ENCODE results near the gene CDC42BPB. TPM values are rescaled to one million over a fixed set of nuclear protein-coding genes. Genes with fewer than 3 reads are reported as not detected.

Gene CDC42BPB
- total RNA-seq, 1 experiment from 2014 or later: 103 TPM

GRCh38 chr14:102927878-102928411 lies 129.4 kb downstream of the CDC42BPB start:
- H3K23ac ChIP-seq (ENCODE audit: insufficient read length, low read depth, low read length): no peak overlapping the region
- no peak overlapping the region for H2BK15ac ChIP-seq (ENCODE audit: low read depth, low read length)
- DNase-seq: peak; percentile 59
- Mint-ChIP-seq H3K4me1 (peaks cover 15 to 19% of the 10 kb centered on the region in 2 experiments), H3K4me3 (peak overlapping the region; percentile 68 to 87), H3K36me3 (ENCODE audit: insufficient read depth in 1 of 3, low read depth in 3 of 3) (peaks cover 0 to 7% (median 0%) of the 10 kb centered on the region in 3 experiments; a peak in 2 of 7 replicates), H3K27me3 (ENCODE audit: low read depth) (peaks cover 51% of the 10 kb centered on the region), H3K27ac (no peak overlapping the region), H3K9me3 (no peaks in the 10 kb centered on the region; a peak in 1 of 5 replicates)
- no peak overlapping the region for H3K56ac ChIP-seq (ENCODE audit: insufficient read length, low read depth, low read length)
- H3K4me2 ChIP-seq (ENCODE audit: insufficient read depth, insufficient read length, low read length): peak overlapping the region; percentile 60
- H4K20me1 ChIP-seq (ENCODE audit: control insufficient read depth, insufficient read depth, insufficient read length): no peaks in the 10 kb centered on the region
- no peak overlapping the region for H2AFZ ChIP-seq (ENCODE audit: low read length)
- H2BK5ac ChIP-seq (ENCODE audit: insufficient read length, low read length): no peak overlapping the region
- H3K79me2 ChIP-seq (ENCODE audit: insufficient read depth, low read length): no peaks in the 10 kb centered on the region
- no peak overlapping the region for H3K18ac ChIP-seq (ENCODE audit: insufficient read length, low read depth, low read length)
- no peak overlapping the region for H3K27ac ChIP-seq (ENCODE audit: insufficient read length, low read depth, low read length)
- no peak overlapping the region for H2BK20ac ChIP-seq (ENCODE audit: low read depth, low read length, poor library complexity, severe bottlenecking)
- no peak overlapping the region for H2BK120ac ChIP-seq (ENCODE audit: low read depth, low read length, poor library complexity, severe bottlenecking)
- H3K4ac ChIP-seq (ENCODE audit: low read depth, low read length): no peak overlapping the region
- H3K27me3 ChIP-seq (ENCODE audit: insufficient read depth, low read length): peaks cover 29% of the 10 kb centered on the region
- H3K9ac ChIP-seq (ENCODE audit: extremely low read depth, insufficient read length, low read length): no peak overlapping the region
- H2BK12ac ChIP-seq (ENCODE audit: insufficient read length, low read depth, low read length): no peak overlapping the region
- no peak overlapping the region for H4K8ac ChIP-seq (replicated peaks; ENCODE audit: insufficient read length, low read depth, low read length)
- no peak overlapping the region for H4K5ac ChIP-seq (ENCODE audit: insufficient read length, low read depth, low read length)
- no peaks in the 10 kb centered on the region for H3K9me3 ChIP-seq (ENCODE audit: control insufficient read depth, low read depth, low read length)
- H3K23me2 ChIP-seq (ENCODE audit: insufficient read length, low read depth, low read length, poor library complexity, severe bottlenecking): peaks cover 25% of the 10 kb centered on the region
- no peak for TF ChIP-seq CTCF (conservative IDR thresholded peaks at IDR 0.05)
- WGBS (ENCODE audit: extremely low coverage, insufficient read length, low lambda C conversion rate): no CpG with 5 or more reads among the region's 35 CpGs
- H3T11ph ChIP-seq (ENCODE audit: low read length): no peak overlapping the region
- no peak overlapping the region for H2AK5ac ChIP-seq (ENCODE audit: insufficient read length, low read length)
- H3K4me1 ChIP-seq (ENCODE audit: insufficient read depth, low read length): no peaks in the 10 kb centered on the region
- H3K14ac ChIP-seq (ENCODE audit: insufficient read depth, low read length): peak overlapping the region; percentile 33; the same call in 1 of the 2 replicates
- H3K79me1 ChIP-seq (ENCODE audit: insufficient read depth, low read depth, low read length, poor library complexity, severe bottlenecking): no peaks in the 10 kb centered on the region
- no peak overlapping the region for H4K91ac ChIP-seq (ENCODE audit: insufficient read length, low read depth, low read length)

All from H9 (cell line).